SIG-M5 (cell line): ENCODE results near the gene ARX.

ENCODE experiments used
- DNase-seq: peaks from one replicate; lab custom pipeline; 2025; lab: John Stamatoyannopoulos, UW

The ARX gene

DNA sequence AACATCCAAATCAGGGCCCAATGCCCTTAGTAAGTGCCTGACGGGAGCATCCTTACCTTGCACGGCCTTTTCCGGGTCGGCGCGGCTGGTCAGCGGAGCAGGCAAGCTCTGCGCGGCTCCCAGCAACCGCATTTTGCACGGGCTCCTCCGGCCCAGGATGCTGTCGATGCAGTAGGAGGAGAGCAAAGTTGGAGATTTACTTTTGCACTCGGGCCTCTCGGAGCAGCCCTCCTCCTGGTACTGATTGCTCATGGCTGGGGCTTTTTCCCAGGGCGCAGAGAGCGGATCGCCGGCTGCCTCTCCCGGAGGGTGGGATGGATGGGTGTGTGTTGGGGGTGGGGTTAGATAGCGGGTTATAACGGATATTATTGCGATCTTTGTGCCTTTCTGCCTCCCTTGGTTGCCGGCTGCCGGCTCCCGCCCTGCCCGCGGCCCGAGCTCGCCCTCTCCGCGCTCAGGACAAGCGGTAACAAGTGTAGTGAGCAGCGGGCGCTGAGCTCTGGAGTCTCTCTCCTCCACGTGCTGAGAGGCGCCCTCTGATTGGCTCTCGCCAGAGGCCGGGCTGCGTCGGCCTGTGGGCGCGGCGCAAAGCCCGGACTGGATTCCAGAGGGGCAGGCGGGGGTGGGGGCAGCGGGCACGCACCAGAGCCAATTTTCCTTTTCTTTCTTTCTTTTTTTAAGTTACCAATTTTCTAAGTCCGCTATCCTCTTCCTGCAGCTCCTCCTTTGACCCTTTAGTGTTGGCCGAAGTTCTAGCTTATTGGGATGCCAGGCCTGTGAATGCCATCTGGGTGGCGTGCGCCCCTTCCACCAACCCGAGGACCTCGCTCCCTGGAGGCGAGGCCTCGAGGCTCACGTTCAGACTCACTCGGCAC lies at the start of gene ARX:
Gene ARX (minus strand): TSS at position 480 of the 875 bp plus-strand sequence. CDS start 228 bp downstream, at position 252.
- no peak for DNase-seq

DNA sequence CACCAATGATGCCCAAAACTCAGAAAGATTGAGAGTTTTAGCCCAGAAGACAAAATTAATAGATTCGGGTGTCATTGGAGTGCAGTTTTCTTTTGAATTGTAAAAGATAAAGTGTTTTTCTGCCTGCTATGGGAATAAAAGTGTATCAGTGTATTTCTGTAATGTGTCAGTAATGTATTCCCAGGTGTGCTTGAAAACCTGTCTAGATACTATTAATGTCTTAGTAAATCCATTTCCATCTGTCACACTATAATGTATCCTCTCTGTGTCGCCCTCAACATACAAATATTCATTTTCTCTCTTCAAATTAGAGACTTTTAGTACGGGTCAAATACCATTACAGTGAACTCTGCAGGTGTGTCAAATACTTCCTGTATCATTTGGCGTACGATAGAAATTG lies 43.5 kb upstream of the ARX start:
- no peak for DNase-seq

DNA sequence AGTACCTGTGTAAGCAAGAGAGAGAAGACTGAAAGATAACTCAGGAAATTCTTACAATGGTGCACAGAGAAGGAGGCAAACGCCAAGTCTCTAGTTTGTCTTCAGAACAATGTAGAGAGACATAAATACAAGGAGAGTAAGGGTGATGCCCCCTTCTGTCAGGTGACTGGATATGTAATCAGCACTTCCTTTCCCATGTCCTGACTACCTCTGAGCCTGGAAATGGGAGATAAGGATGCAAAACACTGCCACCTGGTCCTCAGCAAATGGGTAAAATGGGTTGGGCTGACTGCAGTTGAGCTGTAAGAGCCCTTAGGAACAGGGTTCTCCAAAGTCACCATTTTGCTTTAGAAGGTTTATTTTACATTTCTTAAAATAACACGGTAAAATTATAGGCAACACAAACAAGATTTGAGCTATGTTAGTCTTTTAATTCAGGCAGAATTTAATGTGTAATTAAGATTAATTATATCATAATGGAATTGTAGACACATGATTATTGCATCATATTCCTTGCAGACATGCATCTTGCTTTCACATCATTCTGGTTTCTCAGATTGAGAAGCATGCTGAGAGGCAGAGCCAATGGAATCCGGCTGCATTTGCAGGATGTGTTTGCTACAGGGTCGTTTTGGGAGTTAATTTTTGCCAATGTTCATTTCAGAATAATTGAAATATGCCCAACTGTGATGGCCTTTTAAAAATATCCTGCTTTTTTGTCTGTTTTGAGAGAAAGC lies 37.2 kb upstream of the ARX start:
- DNase-seq = no peak

DNA sequence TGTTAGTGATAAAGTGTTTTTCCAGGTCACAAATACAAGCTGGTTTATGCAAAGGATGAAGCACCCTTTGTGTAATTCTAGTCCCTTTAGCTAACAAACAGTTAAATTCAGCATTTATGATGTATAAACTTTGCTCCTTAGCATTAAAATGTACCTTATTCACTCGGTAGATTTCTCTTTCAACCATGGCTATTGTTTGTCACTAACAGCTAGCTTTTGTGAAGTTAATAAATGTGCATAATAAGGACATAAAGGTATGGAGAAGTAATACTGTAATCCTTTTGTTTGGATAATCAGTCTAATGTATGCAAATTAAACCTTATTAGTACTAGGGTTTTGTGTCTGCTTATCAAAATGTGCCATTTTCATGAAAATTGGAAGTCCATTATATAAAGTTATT lies 34.2 kb upstream of the ARX start:
- DNase-seq = no peak

DNA sequence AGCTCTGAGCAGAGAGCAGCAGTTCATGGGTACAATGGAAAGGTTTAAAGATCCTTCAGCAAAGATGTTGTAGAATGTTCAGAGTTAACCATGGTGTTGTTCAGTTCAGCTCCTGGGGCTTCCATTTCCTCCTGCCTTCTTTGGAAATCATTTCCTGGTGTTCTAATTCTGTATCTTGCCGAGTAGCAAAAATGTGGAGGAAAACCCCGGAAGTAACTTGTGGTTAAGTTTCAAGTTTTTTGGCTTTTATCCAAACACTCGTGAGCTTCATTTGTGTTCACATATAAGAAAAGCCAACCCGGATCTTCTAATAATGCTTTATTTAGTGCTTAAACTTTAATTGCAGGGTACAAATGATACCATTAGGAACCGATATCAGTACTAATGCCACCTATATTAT lies 33.6 kb upstream of the ARX start:
- no peak for DNase-seq

DNA sequence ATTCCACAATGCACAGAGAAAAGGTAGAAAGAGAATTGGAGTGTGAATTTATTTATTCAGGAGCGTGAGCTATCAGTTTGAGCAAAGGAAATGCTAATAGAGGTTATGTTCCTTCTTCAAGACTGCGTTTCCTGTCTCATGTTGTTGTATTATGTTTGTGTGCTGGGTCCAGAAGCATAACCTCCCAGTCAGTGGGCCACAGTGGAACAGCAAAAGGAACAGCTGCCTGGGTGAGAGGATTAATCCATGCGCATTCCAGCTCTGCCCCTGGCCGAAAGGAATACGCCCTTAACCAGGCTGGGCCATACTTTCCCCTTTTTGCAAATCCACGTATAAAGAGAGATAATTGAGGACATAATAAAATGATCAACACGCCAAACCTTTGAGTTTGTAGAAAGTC lies 32.4 kb upstream of the ARX start:
- DNase-seq = no peak

DNA sequence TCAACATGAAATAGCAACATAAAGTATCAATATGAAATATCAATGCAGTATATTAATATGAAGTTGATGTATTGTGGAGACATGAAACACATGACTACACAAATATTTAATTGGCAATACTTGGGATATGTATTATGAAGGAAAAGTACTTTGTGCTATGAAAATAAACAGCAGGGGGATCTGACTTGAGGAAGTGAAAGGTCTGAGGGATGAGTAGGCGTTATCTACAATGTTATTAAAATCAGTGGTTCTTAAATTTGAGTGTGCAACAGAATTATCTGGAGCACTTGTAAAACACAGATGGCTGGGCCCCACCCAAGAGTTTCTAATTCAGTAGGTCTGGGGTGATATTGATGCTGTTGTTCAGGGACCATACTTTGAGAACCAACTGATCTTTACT lies 27.4 kb upstream of the ARX start:
- DNase-seq = no peak

DNA sequence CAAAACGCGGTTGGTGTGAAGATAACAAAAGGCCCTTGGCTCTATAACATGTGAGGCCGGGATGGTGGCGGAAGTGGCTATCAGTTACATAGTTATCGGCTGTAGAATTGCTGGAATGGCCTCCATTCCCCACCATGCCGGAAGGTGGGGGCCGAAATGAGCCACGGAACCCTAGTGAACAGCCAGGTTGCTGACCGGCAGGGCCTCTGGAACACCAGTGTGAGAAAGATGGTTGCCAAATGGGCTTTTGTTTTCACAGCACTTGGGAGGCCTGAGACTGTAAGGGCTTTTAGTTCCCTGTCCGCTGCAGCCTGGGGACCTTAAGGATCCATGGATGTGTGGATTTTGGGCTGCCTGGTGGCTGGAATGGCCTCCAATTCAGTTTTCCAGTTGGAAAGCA lies 23.3 kb upstream of the ARX start:
- DNase-seq = no peak

DNA sequence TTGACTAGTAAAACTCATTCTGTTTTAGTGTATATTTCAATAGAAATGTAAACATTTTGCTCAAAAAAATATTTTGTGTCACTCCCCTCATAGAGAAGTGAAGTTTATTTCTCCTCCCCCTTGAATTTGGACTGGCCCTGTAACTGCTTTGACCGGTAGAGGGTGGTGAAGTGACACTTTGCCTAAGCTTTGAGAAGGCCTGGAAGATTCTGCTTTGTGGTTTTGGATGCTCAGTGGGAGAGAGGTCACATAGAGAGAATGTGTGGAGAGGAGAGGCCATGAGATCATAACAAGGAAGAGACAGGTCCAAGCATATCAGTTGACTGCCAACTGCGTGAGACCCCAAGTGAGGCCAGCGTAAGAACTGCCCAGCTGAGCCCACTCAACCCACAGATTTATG lies 19.1 kb upstream of the ARX start:
- no peak for DNase-seq

DNA sequence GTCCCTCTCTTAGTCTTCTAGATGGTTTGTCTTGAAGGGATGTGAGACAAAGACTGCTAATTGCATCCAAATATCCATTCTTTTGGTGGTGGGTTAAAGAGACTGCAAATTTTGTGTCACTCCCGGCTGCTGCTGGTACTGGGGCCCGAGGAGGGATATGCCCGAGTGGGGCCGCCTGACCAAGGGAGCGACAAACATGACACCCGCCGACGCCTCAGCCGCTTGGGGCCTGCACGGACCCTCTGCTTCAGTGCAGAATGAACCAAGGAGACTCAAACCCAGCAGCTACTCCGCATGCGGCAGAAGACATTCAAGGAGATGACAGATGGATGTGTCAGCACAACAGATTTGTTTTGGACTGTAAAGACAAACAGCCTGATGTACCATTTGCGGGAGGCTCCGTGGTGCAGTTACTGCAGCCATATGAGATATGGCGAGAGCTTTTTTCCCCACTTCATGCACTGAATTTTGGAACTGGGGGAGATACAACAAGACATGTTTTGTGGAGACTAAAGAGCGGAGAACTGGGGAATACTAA lies 13.6 kb upstream of the ARX start:
- DNase-seq = no peak

DNA sequence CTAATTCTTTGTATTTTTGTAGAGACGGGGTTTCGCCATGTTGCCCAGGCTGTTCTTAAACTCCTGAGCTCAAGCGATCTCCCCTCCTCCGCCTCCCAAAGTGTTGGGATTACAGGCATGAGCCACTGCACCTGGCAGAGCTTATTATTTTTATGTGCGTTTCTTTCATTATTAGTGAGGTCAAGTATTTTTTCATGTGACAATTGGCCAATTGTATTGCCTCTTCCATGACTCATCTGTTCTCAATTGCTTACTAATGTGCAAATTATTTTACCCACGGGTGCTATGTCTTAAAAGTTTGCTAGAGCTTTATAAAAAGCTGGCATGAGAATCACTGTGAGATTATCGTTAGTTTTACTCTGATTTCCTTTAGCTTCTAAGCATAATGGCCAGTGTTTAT lies 13.0 kb upstream of the ARX start:
- no peak for DNase-seq

DNA sequence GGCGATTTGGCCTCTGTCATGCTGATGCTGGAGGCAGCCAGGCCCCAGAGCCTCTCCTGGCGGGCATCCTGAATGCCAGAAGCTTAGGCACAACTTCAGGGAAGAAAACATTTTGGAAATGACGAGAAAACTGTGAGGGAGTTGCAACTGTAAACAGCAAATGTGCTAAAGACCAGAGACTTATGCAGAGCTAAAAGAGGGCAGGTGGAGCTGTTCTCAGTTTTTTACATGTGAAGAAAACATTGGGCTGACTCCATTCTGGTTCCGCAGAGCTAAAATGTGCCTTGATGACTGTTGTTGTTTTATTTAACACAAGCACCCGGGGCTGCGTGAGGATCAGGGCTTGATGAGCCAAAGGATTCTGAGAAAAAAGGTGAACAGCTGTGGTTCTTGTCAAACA lies 10.8 kb upstream of the ARX start:
- no peak for DNase-seq

DNA sequence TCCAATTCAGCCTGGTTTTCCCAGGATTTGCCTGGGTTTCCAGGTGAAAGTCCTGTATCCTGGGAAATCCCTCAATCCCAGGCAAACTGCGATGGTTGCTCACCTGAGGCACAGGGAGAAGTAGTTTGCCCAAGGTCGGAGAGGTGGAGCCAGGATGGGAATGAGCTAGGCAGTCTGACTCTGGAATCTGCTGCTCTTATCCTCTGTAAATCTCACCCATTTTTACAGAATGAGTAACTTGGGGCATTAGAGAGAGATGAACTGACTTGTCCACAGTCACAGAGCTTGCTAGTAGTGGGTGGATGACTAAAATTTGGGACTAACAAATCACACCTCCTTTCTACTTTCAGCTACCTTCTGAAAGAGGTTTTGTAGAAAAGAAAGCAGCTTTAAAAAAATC lies 9.8 kb upstream of the ARX start:
- DNase-seq = no peak

DNA sequence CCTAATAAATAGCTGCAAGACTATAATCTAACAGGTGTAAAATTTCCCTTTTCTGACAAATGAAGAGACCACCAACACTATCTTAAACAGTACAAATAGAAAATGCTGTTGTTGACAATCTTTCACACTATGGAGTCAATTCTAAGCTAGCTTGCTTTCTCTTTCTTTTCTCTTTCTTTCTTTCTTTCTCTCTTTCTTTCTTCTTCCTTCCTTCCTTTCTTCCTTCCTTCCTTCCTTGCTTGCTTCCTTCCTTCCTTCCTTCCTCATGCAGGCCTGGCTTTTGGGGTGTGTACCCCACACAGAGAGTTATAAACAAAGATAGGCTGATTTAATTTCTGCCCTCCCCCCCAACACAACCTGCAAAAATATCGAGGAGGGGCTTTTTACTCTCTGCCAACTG lies 8.1 kb upstream of the ARX start:
- no peak for DNase-seq

DNA sequence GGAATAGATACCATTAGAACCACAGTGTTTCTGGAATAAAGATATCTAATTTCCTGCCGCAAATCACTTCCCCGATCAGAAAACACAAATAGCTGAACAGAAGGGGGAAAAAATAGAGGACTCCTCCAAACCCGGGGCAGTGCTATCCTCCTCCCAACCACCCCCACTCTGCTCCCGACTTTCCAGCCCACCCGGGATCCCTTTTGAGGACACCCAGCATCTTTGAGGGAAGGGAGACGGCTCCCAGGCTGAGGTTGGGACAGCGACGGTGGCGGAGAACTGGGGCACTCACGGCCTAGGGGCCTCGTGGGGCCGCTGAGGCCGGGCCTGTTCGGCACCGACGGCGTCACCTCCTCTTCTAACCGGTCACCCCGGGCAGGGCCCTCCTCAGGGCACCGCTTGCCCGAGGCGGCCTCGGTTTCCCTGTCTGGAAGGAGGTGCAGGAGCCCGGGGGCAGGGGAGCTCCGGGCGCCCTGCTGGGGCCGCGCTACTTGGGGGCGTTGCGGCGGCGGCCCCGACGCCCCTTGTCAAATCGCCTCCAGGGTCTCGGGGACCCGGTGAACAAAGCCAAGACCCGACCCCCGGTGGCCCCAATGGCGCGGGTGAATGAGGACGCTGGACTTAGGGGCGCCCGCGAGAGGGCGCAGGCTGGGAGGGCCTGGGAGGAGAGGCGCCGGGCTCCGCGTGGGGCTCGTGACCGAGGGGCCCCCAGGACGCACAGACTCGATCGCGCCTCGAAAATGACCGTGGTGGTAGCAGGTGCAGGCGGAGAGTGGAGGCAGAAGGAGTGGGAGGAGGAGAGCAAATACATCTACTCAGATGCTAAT lies 6.9 kb upstream of the ARX start:
- DNase-seq = no peak

DNA sequence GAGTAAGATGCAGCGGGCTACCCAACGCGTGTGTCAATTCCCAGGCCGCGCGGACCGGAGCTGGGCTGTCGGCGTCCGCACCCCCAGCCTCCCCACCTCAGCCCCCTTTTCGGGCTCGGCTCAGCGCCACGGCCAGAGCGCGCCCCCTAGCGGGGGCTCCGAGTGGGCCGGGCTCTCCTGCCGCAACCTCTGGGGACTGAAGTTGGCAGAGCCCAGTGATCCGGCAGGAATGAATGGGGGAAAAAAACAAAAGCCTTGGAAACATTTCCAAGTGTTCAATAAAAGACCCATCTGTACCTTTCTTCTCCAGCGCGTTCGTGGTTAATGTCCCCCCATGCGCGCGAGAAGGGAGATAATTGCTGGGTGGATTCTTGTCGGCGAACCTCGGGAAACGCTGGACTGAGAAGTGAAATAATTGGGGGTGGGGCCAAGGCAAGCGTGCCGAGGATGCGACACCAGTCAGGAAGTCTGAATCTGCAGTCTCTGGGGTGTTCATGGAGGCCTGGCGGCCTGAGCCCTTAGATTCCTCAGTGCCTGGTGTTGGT lies 5.2 kb upstream of the ARX start:
- no peak for DNase-seq

DNA sequence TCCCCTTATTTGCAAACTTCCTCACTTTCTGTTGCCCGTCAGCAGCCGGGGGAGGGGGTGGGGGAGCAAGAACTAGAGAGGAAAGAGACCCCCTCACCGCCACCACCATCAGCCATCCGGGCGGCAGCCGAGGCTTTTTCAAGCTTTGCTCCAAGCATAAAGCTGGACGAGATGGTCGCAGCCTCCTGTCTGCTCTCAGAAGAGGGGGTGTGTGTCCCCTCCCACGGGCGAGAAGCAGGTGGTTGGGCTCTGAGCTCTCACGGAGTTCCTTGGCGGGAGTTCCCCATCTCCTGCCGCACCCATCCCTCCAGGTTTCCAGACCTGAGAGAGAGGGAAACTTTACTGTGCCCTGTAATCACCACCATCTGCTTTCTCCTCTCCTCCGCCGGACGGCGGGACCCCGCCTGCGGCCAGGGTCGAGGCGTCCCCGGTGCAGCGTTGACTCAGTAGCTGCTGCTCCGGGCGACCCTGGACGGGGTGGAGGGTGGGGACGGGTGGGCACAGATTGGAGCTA lies 4.7 kb upstream of the ARX start:
- DNase-seq = no peak

DNA sequence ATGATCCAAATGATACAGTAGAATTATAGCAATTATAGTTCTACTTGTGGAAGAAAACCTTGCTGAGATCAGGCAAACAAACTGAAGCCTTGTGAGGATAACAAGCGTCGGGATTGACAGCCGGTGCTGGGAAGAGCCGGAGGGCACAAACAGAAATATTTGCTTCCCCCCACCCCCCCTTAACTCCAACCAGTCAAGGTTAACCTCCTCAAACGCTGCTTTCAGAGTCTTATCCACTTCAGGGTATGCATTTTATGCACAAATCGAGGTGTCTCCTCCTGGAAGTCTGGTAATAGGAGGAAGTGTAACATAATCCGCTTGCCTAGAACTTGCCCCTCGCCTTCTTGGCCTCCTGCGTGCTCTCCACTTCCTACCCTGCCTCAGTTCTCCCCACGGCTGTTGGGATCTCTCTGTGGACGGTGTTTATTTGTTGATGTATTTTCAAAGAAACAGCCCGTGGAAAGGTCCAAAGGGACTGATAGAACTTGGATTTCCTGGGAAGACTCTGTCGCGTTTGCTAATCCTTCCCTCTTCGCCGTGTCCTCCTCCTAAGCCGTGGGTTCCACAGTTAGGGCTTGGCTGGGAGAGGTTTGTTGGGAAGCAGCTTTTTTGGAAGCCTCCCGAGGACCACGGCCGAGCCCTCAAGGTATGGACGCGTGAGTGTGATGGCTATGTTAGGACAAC lies 4.1 kb upstream of the ARX start:
- no peak for DNase-seq

DNA sequence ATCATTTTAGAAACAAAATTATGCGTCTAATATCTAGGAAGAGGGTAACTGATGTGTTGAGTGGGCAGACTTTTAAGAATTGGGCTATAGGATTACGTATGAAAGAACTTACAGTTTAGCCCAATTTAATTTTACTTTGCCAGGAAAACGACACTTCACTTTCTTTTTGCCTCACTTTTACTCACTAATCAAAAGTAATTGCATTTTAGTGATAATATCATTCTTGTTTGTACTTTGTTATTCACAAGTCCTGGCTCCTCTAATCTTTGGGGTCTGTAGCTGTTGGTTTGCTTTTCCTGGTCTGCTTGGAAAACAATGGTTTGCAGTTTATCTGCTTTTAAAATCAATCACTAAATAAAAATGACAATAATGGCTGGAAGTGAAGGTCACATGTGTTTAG lies 2.9 kb upstream of the ARX start:
- no peak for DNase-seq

DNA sequence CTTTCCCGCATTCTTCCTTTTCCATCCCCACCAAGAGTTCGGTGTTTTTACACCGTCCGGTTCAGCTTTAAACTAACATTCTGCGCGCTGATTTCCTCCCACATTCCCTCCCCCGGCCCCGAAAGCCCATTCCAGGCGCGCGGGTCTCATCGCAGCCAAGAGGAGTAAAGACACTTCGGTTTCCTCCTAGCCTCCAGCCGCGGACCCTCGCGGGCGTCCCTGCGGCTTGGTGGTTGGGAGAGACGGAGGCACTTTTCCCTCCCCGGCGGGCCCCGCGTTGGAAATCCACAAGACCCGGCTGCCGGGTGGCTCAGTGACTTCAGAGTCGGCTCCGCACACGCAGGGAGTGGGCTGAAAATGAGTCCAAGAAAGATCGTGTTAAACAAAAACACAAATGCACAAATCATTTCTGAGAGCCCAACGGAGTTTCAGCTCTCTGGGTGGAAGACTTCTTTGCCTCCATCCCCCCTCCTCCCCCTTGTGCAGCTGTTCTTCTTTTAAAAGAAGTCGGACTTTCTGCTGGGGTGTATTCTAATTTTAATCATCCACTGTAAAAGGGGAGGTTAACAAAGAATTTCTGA lies 2.0 kb upstream of the ARX start:
- no peak for DNase-seq
